GM21528 (cell line): ENCODE results near the gene SLC22A3.
"Not testable (repeated sequence)": the region's sequence is repeated elsewhere in the genome, so short reads cannot be mapped to it uniquely, and the experiment has no call there.

ENCODE experiments used
- ATAC-seq: cut with Tn5 transposase; IDR thresholded peaks from one replicate; pipeline ENCODE4 v1.9.1; 2021; ENCODE audit warnings: mild to moderate bottlenecking, moderate library complexity; ENCODE audit not compliant: unreplicated experiment, low FRiP score

Gene SLC22A3

DNA sequence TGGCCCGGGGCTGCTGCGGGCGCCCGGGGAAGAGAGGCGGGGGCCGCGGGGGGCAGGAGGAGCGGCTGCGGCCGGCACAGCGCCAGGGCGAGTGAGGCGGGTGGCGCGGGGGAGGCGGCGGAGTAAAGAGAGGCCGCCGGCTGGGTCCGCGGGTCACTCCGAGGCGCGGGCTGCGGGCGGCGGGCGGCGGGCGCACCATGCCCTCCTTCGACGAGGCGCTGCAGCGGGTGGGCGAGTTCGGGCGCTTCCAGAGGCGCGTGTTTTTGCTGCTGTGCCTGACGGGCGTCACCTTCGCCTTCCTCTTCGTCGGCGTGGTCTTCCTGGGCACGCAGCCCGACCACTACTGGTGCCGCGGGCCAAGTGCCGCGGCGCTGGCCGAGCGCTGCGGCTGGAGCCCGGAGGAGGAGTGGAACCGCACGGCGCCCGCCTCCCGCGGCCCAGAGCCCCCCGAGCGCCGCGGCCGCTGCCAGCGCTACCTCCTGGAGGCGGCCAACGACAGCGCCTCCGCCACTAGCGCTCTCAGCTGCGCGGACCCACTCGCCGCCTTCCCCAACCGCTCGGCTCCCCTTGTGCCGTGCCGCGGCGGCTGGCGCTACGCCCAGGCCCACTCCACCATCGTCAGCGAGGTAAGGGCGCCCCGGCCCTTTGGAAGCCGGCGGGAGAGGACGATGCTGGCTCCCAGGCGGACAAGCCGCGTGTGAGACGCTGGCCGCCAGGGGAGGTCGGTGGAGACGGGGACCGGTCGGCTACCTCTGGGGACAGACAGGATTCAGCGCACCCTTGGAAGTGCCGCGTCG is at the start of gene SLC22A3:
Gene SLC22A3, plus strand, starts transcription at position 156 of the 797 bp plus-strand sequence. Its CDS starts 42 bp downstream, at position 198.
- ATAC-seq, result no peak

- no peak for ATAC-seq
These were observed 48.6 kb upstream of the SLC22A3 start for GRCh38 chr6:160299559-160299958.

- no peak for ATAC-seq
These were observed 48.0 kb upstream of the SLC22A3 start for GRCh38 chr6:160300076-160300695.

DNA sequence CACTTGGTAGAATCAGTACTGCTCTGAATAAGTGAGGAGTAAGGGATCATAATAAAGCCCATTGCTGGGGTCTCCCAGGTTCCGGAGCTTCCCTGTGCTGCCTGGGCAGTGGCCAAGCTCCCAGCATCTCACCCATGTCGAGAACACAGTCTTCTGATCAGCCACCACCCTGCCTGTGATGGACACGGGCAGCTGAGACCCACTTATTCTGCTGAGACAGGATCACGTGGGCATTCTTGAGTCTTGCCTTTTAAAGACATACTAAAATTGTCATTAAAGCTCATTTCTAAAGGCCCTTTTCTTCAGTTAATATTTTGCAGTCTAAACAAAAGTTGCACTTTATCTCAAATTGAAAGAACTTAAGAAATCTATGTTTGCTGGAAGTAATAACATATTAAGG is 46.8 kb upstream of the SLC22A3 start:
- no peak for ATAC-seq

GRCh38 chr6:160302431-160303082 is 45.6 kb upstream of the SLC22A3 start:
- not testable (repeated sequence) for ATAC-seq

DNA sequence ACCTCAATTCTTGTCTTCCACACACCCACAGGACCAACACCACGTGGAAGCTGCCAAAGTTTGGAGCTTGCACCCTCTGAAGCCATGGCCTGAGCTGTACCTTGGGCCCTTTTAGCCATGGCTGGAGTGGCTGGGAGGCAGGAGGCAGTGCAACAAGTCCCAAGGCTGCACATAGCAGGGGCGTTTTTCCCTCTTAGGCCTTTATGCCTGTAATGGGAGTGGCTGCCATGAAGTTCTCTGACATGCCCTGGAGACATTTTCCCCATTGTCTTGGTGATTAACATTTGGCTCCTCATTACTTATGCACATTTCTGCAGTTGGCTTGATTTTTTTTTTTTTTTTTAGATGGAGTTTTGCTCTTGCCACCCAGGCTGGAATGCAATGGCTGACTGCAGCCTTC is 44.4 kb upstream of the SLC22A3 start:
- ATAC-seq, result no peak

DNA sequence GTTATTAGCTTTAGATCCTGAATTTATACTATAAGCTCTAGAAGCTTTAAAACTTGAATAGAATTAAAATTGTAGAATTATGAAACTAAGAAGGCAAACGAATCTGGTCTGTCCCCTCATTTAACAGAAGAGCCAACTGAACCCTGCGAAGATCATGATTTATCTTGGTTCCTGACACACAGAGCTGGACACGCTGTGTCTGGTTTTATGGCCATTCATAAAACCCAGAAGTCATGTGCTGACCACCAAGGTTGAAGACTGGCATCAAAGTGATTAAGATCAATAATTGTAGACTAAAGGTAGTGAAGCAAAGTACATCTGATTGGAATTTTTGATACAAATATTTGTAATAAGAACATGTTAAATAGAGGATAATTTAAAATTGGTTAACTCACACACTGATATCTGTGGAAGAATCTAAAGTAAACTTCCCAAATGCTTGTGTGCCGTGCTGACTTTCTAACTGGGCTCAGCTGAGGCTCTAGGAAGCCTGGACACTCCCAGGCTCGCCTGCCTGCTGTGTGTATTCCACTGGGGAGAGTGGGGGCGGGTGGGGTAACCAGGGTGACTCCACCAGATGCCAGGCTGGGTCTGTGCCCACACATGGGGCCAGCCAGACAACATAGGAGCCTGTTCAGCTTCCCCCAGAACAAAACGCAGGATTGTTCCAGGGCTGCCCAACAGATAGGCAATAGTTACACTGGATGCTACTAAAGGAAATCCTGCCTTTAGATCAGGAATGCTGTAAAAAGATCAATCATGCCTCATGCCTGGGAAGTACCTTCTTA is 42.1 kb upstream of the SLC22A3 start:
- no peak for ATAC-seq

DNA sequence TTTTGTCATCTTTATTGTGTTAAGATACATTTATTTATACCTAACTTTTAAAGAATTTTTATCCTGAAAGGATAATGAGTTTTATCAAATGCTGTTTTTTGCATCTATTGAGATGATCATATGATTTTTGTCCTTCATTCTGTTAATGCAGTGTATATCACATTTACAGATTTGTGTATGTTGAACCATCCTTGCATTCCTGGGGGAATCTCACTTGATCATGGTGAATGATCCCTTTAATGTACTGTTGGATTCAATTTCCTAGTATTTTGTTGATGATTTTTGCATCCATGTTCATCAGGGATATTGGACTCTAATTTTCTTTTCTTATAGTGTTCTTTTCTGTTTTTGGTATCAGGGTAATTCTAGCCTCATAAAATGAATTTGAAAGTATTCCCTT is 38.5 kb upstream of the SLC22A3 start:
- ATAC-seq, result no peak

DNA sequence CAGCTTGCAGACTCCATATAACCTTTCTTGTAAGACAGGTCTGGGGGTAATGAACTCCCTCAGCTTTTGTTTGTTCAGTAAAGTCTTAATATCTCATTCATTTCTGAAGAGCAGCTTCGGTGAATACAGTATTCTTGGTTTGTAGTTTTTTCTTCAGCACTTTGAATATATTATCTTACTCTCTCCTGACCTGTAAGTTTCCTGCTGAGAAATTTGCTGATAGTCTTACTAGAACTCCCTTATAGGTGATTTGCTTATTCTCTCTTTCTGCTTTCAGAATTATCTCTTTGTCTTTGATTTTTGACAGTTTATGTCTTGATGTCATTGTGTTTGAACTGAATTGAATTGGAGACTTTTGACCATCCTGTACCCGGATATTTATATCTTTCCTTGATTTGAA is 35.3 kb upstream of the SLC22A3 start:
- no peak for ATAC-seq

GRCh38 chr6:160315310-160315709 is 32.9 kb upstream of the SLC22A3 start:
- no peak for ATAC-seq

DNA sequence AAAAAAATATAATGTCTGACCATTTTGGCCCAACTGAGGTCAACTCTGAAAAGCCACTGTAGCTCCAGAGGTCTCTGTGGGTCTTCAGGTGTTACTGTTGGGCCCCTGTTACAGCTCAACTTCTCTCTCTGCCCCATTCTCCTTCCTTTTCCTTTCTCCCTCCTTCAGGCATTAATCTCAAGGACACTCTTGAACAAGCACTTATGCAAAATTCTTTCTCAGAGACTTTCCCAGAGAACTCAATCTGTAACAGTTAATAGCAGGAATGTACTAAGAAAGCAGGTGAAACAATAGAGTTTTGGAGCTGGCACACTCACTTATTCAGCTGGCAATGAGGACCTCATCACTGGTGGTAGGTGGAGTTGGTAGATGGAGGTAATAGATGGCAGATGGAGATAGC is 31.9 kb upstream of the SLC22A3 start:
- no peak for ATAC-seq

GRCh38 chr6:160319246-160319645 is 28.9 kb upstream of the SLC22A3 start:
- ATAC-seq, result no peak

DNA sequence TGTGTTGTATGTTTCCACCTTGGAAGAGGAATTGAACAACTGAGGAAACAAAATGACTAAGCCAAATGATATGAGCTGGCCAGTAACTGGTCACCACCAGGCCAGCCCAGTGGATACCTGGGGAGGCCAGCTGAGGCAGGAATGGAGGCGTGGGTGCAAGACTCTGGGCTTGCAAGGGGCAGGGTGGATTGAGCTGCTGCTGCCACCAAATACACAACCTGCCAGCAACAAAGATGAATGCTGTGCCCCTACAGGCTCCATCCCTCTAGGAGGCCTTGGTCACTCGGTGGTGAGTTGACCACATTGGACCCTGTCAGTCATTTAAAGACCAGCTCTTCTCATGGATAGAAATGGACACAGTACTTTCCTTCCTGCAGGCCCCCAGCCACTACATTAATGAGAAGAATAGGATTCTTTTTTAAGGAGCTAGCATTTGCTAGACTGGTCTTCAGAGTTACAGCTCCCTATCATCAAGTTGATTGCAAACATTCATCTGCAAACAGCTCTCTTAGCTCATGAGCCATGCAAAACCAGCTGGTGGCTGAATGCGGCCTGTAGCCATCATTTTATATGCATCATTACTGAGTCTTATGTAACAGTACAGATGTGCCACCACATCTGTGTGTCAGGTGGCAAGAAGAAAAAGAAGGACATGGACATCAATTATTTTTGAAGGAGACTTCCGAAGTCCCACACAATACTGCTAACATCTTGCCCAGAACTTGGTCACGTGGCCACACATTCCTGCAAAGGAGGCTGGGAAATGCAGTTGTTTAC is 26.3 kb upstream of the SLC22A3 start:
- no peak for ATAC-seq

DNA sequence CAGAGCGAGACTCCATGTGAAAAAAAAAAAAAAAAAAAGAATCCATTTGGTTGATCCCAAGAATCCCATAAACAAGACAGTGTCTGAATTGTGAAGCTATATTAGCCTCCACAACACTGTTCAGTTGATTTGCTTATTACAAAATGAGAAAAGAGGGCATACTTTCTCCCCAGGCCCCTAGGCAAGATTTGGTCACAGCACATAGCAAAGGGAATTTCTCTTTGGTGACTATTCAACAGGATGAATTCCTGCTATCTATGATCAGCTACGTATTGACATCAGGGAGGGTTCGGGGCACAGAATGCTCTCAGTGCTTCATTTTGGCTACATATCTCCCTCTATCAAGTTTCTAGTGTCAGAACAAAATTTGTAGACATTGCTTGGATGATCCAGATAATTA is 20.2 kb upstream of the SLC22A3 start:
- no peak for ATAC-seq

GRCh38 chr6:160328447-160328846 is 19.7 kb upstream of the SLC22A3 start:
- ATAC-seq, result no peak

GRCh38 chr6:160329188-160329587 is 19.0 kb upstream of the SLC22A3 start:
- ATAC-seq, result no peak

DNA sequence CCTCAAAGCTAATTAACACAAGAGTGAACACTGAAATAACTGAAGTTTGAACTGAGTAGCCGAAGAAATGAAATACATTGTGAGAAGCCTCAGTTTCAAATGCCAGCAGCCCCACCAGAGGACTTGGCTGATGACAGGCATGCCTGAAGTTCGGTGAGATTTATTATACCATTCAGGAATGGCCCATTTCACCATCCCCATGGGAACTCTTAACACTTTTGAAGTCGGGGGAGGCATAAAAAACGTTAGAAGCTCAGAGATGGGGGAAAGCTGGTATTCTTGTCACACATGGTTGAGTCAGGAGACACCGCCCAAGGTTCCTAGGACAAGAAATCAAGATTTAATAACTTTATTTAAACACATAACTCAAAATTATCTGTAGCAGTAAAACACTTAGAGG is 17.6 kb upstream of the SLC22A3 start:
- ATAC-seq, result no peak

- ATAC-seq, result no peak
These were observed 17.0 kb upstream of the SLC22A3 start for GRCh38 chr6:160331204-160331603.

DNA sequence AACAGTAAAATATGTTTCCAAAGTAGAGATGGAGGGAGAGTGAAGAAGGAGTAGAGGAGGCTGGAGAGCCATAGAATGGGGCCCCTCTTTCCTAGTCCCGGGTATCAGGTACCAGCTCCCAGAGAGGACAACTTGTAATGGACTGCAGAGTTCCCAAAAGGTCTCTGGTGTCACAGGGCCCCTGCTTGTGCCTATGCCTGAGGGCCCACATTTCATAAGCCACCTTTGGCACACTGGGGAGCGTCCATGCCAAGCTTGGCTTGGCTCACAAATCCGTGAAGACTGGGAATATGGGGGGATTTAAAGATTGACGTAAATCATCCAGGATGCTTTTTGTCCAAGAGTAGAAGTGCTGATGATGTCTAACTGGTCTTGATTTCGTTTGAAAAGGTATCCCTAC is 16.4 kb upstream of the SLC22A3 start:
- no peak for ATAC-seq

DNA sequence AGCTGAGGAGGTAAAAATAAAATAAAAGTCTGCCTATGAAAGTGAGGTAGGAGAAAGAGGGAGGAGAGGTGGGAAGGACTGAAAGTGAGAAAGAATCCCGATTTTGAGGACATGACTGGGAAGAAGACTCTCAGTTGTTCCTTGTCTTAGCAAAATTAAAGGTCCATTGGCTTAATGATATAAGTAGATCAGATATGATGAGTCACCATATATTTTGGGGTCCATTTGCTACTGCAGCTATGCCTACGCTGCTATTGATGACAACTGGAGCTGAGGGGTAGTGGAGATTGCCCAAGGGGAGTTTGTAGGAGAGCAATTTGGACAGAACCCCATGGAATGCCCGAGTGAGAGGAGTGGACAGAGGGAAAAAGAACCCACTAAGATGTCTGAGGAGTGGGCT is 15.1 kb upstream of the SLC22A3 start:
- no peak for ATAC-seq
